ENCODE measurements around the gene HAAO.

DNA sequence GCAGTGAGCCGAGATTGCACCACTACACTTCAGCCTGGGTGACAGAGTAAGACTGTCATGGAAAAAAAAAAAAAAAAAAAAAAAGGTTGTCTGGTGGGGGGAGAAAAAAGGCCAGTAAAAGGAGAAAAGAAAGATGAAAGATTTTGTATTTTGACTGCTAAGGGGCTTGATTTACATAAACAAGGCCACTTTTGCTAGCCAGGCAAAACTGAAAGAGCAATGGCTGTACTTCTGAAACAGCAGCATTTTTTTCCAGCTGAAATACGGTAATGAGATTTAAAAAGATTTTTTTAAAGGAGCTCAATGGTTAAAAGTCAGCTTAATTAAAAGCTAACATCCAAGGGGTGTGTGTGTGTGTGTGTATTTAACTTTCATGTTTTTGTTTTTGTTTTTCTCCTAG is 17.2 kb downstream of the HAAO start:
- TF ChIP-seq, protein P1, sequence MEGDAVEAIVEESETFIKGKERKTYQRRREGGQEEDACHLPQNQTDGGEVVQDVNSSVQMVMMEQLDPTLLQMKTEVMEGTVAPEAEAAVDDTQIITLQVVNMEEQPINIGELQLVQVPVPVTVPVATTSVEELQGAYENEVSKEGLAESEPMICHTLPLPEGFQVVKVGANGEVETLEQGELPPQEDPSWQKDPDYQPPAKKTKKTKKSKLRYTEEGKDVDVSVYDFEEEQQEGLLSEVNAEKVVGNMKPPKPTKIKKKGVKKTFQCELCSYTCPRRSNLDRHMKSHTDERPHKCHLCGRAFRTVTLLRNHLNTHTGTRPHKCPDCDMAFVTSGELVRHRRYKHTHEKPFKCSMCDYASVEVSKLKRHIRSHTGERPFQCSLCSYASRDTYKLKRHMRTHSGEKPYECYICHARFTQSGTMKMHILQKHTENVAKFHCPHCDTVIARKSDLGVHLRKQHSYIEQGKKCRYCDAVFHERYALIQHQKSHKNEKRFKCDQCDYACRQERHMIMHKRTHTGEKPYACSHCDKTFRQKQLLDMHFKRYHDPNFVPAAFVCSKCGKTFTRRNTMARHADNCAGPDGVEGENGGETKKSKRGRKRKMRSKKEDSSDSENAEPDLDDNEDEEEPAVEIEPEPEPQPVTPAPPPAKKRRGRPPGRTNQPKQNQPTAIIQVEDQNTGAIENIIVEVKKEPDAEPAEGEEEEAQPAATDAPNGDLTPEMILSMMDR (IDR thresholded peaks at IDR 0.05; ENCODE audit: low read depth, low read length, poor library complexity, severe bottlenecking): no peak
- TF ChIP-seq EZH2phosphoT487 (IDR thresholded peaks at IDR 0.05; ENCODE audit: borderline replicate concordance, low read length): no peak
